Stimulated activated CD4-positive, alpha-beta T cell treated with anti-CD3 and anti-CD28 coated beads, Interleukin-4, amount 100 ng/mL, for 4 hours (primary cell): ENCODE data around the gene RPL31.

Experiments
- DNase-seq, 2 experiments: peaks; one replicate each; pipeline ENCODE4 v3.0.0-alpha.2; 2020

Gene RPL31

GRCh38 chr2:100997509-100998234 is 4.4 kb upstream of the RPL31 start:
- DNase-seq = no peak

GRCh38 chr2:100998235-100998573 is 3.9 kb upstream of the RPL31 start:
- DNase-seq = no peak

- no peak for DNase-seq
Observed at GRCh38 chr2:100999995-101000394, 2.1 kb upstream of the RPL31 start.

GRCh38 chr2:101002562-101003277 is 631 bp downstream of the RPL31 start:
- DNase-seq = no peak

- DNase-seq = no peak
Observed at GRCh38 chr2:101003278-101003775, 1.2 kb downstream of the RPL31 start.

- no peak for DNase-seq
Observed at GRCh38 chr2:101004620-101005325, 2.7 kb downstream of the RPL31 start.

GRCh38 chr2:101006065-101006715 is 4.1 kb downstream of the RPL31 start:
- DNase-seq = no peak

GRCh38 chr2:101007415-101008345 is 5.6 kb downstream of the RPL31 start:
- DNase-seq = no peak

GRCh38 chr2:101011152-101011551 is 9.1 kb downstream of the RPL31 start:
- DNase-seq = no peak

- no peak for DNase-seq
Observed at GRCh38 chr2:101012054-101012705, 10.1 kb downstream of the RPL31 start.

GRCh38 chr2:101012706-101013181 is 10.7 kb downstream of the RPL31 start:
- no peak for DNase-seq

GRCh38 chr2:101014264-101014857 is 12.3 kb downstream of the RPL31 start:
- DNase-seq = no peak

GRCh38 chr2:101017371-101017770 is 15.3 kb downstream of the RPL31 start:
- DNase-seq = no peak

- DNase-seq = no peak
Observed at GRCh38 chr2:101018934-101019333, 16.8 kb downstream of the RPL31 start.

GRCh38 chr2:101022221-101022620 is 20.1 kb downstream of the RPL31 start:
- DNase-seq = no peak

- DNase-seq = no peak
Observed at GRCh38 chr2:101023327-101024107, 21.4 kb downstream of the RPL31 start.

- DNase-seq = no peak
Observed at GRCh38 chr2:101025561-101025960, 23.5 kb downstream of the RPL31 start.

- no peak for DNase-seq
Observed at GRCh38 chr2:101026253-101026701, 24.2 kb downstream of the RPL31 start.

- DNase-seq = no peak
Observed at GRCh38 chr2:101026923-101027469, 24.9 kb downstream of the RPL31 start.

GRCh38 chr2:101027852-101028251 is 25.8 kb downstream of the RPL31 start:
- no peak for DNase-seq
